Ascending aorta (tissue), 2 donors: ENCODE measurements around the gene HNRNPA3. TPM values are rescaled to one million over a fixed set of nuclear protein-coding genes. Genes with fewer than 3 reads are reported as not detected.
A peak's percentile ranks its signal among the peaks of the same experiment; 100 is the strongest.

ENCODE experiments used
- DNase-seq, 2 donors: peaks; one replicate each; pipeline ENCODE4 v3.0.0-alpha.2; 2019; ENCODE audit warnings: low spot score in 2 of 2
- H3K27ac ChIP-seq, 2 donors: fragments of 200-600 bp; sonication (generic); one replicate each; pipeline ENCODE4 v1.5.1; 2016 to 2017; ENCODE audit warnings: mild to moderate bottlenecking in 1 of 2
- H3K27me3 ChIP-seq: fragments of 200-600 bp; sonication (generic); one replicate; pipeline ENCODE4 v1.5.1; 2017
- H3K36me3 ChIP-seq, 2 donors: fragments of 200-600 bp; sonication (generic); one replicate each; pipeline ENCODE4 v1.5.1; 2016
- H3K4me1 ChIP-seq, 2 donors: fragments of 200-600 bp; sonication (generic); one replicate each; pipeline ENCODE4 v1.5.1; 2016 to 2017; ENCODE audit warnings: mild to moderate bottlenecking in 1 of 2
- H3K4me3 ChIP-seq, 2 donors: fragments of 200-600 bp; sonication (generic); one replicate each; pipeline ENCODE4 v1.5.1; 2016 to 2017; ENCODE audit warnings: mild to moderate bottlenecking in 1 of 2
- H3K9me3 ChIP-seq, 2 donors: fragments of 200-600 bp; sonication (generic); one replicate each; pipeline ENCODE4 v1.5.1; 2016
- CTCF ChIP-seq, 3 experiments: fragments of 200-600 bp in 2 of 3; fragments of 450-650 bp in 1 of 3; sonication (generic) in 2 of 3; IDR thresholded peaks; one replicate each; pipeline ENCODE4 v1.5.1; 2016 to 2019; ENCODE audit warnings: antibody characterized with exemption in 3 of 3, mild to moderate bottlenecking in 1 of 3, moderate library complexity in 1 of 3
- intact Hi-C: fragments of 100-400 bp; cut with DNase I; formaldehyde crosslinking; loops from one replicate; pipeline ENCODE4 v1.15.1; 2023
- total RNA-seq: library from RNA; depleted of rRNA; stranded (reverse); fragments of >200 nt; gene quantifications from one replicate; pipeline ENCODE4 v1.1.0, GENCODE V29; 2016

HNRNPA3 gene
- total RNA-seq, 1 donor from 2014 or later, result 32.9 TPM

DNA sequence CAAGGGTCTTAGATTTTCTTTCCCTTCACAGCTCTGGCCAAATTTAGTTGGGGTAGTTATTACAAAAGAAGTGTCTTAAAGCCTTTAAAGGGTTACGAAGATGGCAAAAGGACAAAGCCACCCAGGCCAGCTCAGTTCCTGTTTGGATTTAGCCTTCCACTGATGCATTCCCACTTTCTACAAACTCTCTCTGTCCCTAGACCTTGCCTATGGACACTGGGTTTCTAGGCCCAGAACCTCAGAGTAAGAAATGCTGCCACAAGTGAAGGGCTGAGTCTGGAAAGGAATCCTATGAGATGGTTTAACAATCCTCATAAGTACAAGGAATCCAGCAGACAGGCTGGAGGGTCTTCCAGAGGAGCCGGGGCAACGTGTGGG, 38.6 kb downstream of the HNRNPA3 start:
- no peak for TF ChIP-seq CTCF (IDR thresholded peaks at IDR 0.05)
- intact Hi-C loops, result no loop called here
- peaks cover 12 to 86% of the 10 kb centered on the region in 2 donors for H3K4me1 ChIP-seq

GRCh38 chr2:177252808-177253531, 40.4 kb downstream of the HNRNPA3 start:
- no peak for DNase-seq
- no peak for TF ChIP-seq CTCF (IDR thresholded peaks at IDR 0.05)
- Histone ChIP-seq H3K9me3 (no peaks in the 10 kb centered on the region), H3K4me1 (peaks cover 16 to 84% of the 10 kb centered on the region in 2 donors), H3K36me3 (peaks cover 0 to 4% of the 10 kb centered on the region in 2 donors), H3K27me3 (no peaks in the 10 kb centered on the region), H3K4me3 (peak overlapping the region in 1 of 2 donors; percentile 0), H3K27ac (peak overlapping the region; percentile 72 to 81)
- intact Hi-C loops, result no loop called here

More for the DNA sequence above, 38.6 kb downstream of the HNRNPA3 start:
- Histone ChIP-seq H3K4me3 (peak overlapping the region in 1 of 2 donors; percentile 1), H3K9me3 (no peaks in the 10 kb centered on the region), H3K36me3 (peaks cover 0 to 4% of the 10 kb centered on the region in 2 donors), H3K27ac (peak overlapping the region; percentile 72 to 81), H3K27me3 (no peaks in the 10 kb centered on the region)
- no peak for DNase-seq

- Histone ChIP-seq H3K36me3 (peaks cover 0 to 2% of the 10 kb centered on the region in 2 donors), H3K27ac (peak overlapping the region; percentile 72 to 81), H3K4me1 (peaks cover 16 to 82% of the 10 kb centered on the region in 2 donors), H3K9me3 (no peaks in the 10 kb centered on the region), H3K4me3 (peak overlapping the region in 1 of 2 donors; percentile 4), H3K27me3 (no peaks in the 10 kb centered on the region)
- TF ChIP-seq CTCF (IDR thresholded peaks at IDR 0.05), result no peak
- DNase-seq, result no peak
- intact Hi-C loops, result no loop called here
Measured at GRCh38 chr2:177253704-177254103, 41.1 kb downstream of the HNRNPA3 start.

GRCh38 chr2:177254433-177255226, 42.0 kb downstream of the HNRNPA3 start:
- TF ChIP-seq CTCF (IDR thresholded peaks at IDR 0.05), result peak in 2 of 3 experiments; percentile 37 to 45
- no peak for DNase-seq
- Histone ChIP-seq H3K9me3 (no peaks in the 10 kb centered on the region), H3K36me3 (no peaks in the 10 kb centered on the region), H3K4me1 (peaks cover 16 to 84% of the 10 kb centered on the region in 2 donors), H3K27ac (peak overlapping the region; percentile 13 to 25), H3K27me3 (no peaks in the 10 kb centered on the region), H3K4me3 (peak overlapping the region; percentile 12 to 30)
- intact Hi-C loops, result no loop called here

GRCh38 chr2:177255227-177255601, 42.6 kb downstream of the HNRNPA3 start:
- Histone ChIP-seq H3K9me3 (no peaks in the 10 kb centered on the region), H3K36me3 (no peaks in the 10 kb centered on the region), H3K4me1 (peaks cover 16 to 82% of the 10 kb centered on the region in 2 donors), H3K4me3 (peak overlapping the region; percentile 12 to 30), H3K27me3 (no peaks in the 10 kb centered on the region), H3K27ac (peak overlapping the region; percentile 13 to 25)
- no peak for DNase-seq
- intact Hi-C loops, result no loop called here
- no peak for TF ChIP-seq CTCF (IDR thresholded peaks at IDR 0.05)
